GM12801 (cell line): ENCODE measurements around the gene ANKDD1A.

Experiments used
- TF ChIP-seq, protein P1 (sequence below): IDR thresholded peaks from one replicate; pipeline ENCODE4 v1.5.1; 2011; ENCODE audit warnings: control low read depth; ENCODE audit not compliant: insufficient read length; ENCODE audit errors: extremely low read depth

ANKDD1A gene

DNA sequence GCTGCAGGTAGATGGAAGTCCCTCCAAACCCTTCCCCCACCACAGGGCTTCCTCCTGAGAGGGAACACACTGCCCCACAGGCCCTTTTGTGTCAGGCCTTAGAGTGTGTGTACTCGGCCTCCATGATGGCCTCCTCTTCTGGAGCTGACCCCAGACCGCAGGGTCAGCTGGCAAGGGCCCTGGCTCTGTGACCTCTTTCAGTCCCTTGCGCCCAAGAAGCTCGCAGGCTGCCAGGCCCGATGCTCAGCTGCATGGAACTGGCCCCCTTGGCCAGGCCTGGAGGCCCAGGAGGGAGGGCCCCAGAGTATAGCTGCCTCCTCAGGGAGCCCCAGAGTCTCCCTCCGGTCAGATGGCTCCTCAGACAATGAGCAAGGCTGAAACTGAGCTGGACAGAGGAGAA is 23.4 kb upstream of the ANKDD1A start:
- TF ChIP-seq, protein P1, sequence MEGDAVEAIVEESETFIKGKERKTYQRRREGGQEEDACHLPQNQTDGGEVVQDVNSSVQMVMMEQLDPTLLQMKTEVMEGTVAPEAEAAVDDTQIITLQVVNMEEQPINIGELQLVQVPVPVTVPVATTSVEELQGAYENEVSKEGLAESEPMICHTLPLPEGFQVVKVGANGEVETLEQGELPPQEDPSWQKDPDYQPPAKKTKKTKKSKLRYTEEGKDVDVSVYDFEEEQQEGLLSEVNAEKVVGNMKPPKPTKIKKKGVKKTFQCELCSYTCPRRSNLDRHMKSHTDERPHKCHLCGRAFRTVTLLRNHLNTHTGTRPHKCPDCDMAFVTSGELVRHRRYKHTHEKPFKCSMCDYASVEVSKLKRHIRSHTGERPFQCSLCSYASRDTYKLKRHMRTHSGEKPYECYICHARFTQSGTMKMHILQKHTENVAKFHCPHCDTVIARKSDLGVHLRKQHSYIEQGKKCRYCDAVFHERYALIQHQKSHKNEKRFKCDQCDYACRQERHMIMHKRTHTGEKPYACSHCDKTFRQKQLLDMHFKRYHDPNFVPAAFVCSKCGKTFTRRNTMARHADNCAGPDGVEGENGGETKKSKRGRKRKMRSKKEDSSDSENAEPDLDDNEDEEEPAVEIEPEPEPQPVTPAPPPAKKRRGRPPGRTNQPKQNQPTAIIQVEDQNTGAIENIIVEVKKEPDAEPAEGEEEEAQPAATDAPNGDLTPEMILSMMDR: no peak

DNA sequence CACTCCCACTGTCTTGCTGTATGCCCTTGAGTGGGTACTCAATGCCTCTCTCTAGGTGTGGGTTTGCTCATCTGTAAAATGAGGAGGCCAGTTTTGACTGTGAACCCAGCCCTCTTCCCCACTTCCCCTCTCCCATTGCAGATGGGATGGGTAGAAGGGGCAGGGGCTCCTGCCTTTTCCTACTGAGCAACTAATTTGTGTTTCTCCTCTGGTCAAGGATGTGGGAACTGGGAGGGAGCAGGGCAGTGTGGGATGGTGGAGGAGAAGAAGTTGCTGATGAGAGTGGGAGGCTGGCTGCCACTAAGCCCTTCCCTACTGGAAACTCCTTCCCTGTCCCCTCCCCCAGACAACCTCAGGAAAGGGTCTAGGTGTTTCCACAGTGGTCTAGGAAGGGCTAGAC is 20.1 kb upstream of the ANKDD1A start:
- TF ChIP-seq, protein P1: no peak

DNA sequence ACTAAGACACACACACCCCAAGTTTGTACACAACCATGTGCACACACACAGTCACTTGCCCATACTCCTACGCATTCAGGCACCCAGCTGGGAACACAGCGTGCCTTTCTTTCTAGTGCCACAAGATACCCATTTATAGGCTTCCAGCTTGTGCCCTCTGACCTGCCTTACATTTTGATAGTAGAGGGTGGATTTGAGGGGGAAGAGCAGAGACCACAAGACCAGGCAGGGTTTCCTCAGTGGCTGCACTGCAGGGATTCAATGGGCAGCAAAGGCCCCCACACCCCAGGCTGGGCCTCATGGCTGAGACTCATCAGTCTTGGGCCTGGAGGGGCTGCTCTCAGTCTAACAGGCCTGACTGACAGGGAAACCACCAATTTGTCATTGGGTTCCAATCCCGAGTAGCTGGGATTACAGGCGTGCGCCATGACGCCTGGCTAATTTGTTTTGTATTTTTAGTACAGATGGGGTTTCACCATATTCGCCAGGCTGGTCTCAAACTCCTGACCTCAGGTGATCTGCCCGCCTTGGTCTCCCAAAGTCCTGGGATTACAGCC is 18.8 kb upstream of the ANKDD1A start:
- TF ChIP-seq, protein P1: no peak

DNA sequence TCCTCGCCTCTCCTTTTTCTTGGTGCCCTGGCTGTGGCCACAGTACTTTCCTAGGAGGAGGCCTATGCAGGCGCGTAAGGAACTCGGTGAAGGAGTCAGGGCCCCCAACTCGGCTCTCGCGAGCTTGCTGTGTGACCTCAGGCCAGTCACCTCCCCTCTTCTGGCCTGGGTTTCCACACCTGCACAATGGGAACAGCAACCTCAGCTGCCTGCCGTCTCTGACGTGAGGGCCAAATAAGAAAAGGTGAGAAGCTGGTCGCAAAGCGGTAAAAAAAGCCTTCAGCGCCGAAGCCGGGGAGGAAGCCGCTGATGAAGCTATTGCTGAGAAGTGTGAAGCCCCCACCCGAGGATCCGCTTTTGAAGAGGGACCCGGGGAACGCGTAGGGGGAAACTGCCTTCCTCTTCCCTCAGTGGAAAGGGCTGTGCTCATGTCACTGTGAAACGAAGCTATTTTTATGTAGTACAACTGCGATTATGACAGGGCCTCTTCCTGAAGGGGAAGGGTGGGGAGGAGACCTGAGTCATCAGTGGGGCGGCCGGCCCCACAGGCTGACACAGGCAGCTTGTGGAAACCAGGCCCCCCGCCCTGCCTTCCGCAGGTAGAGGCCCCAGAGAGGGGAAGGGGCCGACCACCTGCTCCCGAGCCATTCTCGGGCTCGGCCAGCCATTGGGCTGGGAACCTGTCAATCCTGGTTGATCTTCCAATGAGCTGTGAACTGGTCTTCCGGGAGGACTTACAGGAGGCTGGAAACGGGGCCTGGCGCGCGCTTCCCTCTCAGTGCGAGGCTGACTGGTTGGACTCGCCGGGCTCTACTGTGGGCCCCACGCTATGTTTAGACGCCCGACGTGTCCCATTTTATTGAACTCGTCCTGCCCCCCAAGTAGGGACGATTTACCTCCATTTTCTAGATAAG is 18.0 kb upstream of the ANKDD1A start:
- TF ChIP-seq, protein P1: no peak

DNA sequence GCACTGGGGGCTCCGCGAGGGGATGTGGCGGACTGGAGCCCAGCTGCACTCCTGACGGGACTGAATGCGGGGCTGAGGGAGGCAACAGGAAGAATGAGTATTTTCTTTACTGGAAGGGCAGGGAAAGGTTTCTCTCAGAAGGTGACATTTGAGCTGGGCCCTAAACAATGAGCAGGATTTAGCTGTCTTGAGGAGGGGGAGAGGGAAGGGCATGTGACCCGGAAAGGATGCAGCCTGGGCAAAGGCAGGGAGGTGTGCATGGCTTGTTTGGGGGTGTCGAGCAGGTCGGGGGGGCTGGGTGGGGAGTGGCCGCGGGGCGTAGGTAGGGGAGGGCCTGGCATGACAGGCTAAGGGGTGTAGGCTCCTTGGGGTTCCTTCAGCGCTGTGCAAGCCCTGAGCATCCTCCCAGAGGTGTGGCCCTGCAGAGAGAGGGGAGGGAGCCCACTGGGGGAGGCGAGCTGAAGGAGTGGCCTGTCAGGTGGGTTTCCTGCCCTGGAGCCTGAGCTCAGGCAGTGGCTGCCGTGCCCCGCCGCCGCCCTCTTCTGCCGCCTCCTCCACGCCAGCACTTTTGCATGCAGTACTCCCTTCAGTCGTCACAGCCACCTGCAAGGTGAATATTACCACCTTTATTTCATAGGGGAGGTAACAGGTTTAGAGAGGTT is 17.2 kb upstream of the ANKDD1A start:
- TF ChIP-seq, protein P1: no peak

DNA sequence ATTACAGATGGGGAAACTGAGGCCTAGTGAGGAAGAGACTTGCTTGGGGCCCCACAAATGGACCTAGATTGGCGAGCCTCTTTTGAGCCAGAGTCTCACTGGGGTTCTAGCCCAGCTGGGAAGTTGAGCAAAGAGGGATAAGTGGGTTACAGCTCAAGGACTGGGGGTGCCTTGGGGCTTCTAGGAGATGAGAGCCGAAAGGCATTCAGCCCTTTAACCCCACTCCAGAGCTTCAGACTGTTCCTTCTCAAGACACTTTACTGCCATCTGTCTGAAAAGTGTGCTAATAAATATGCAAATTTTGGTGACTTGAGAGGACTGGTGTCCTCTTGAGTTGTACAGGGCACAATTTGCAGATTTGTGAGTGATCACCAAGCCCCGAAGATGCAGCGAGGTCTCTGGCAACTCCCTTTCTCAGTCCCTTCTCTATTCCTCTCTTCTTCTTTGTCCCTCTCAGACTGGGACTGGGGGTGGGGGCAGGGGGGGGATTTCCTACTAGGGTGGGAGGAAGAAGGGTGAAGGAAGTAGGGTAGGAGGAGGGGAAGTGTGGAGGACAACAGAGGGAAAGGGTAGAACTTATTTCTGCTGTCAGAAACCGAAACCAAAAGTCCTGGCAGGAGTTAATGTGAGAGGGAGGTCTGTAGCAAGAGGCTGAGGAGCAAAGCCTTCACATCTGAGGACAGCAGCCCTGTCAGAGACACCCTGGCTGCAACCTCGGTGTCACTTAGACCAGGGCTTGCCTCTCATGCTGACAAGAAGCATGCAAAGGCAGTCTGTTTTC is 16.2 kb upstream of the ANKDD1A start:
- TF ChIP-seq, protein P1: no peak
